Left lung (tissue), 10 donors: ENCODE results near the gene CAPN13. TPM values are rescaled to one million over a fixed set of nuclear protein-coding genes. Genes with fewer than 3 reads are reported as not detected.

Experiments used
- ATAC-seq: fragments of 200-7000 bp; cut with Tn5 transposase; one replicate; pipeline ENCODE4 v1.9.1; 2020; ENCODE audit warnings: moderate library complexity
- DNase-seq, 4 donors: peaks; one replicate each; pipeline ENCODE4 v3.0.0-alpha.2; 2013 to 2020
- H3K27ac ChIP-seq, 2 donors: fragments of 200-600 bp; sonication (generic) in 1 of 2; one replicate each; pipeline versions ENCODE4 v1.5.0 to v1.8.0; 2020 to 2021
- H3K27me3 ChIP-seq, 2 donors: fragments of 200-600 bp; sonication (generic) in 1 of 2; one replicate each; pipeline versions ENCODE4 v1.5.0 to v1.8.0; 2020 to 2021
- H3K36me3 ChIP-seq, 2 donors: fragments of 200-600 bp; sonication (generic) in 1 of 2; one replicate each; pipeline versions ENCODE4 v1.5.0 to v1.8.0; 2020 to 2021
- H3K4me1 ChIP-seq, 2 donors: fragments of 200-600 bp; one replicate each; pipeline ENCODE4 v1.8.0; 2021
- H3K4me3 ChIP-seq, 2 donors: fragments of 200-600 bp; sonication (generic) in 1 of 2; one replicate each; pipeline versions ENCODE4 v1.5.0 to v1.8.0; 2020 to 2021; ENCODE audit warnings: mild to moderate bottlenecking in 1 of 2
- H3K9me3 ChIP-seq, 2 donors: fragments of 200-600 bp; sonication (generic) in 1 of 2; one replicate each; pipeline versions ENCODE4 v1.5.0 to v1.8.0; 2020 to 2021
- CTCF ChIP-seq, 2 donors: fragments of 200-600 bp; sonication (generic) in 1 of 2; IDR thresholded peaks; one replicate each; pipeline versions ENCODE4 v1.5.0 to v1.8.0; 2021; ENCODE audit warnings: antibody characterized with exemption in 2 of 2
- intact Hi-C, 2 donors: fragments of 100-400 bp; cut with DNase I; formaldehyde crosslinking; loops; one replicate each; pipeline versions ENCODE4 v1.11.2 to v1.14.2; 2022
- polyA plus RNA-seq, 6 donors: library from polyadenylated mRNA; unstranded; fragments of 120-200 nt; gene quantifications; one replicate each; pipeline ENCODE4 v1.2.1, GENCODE V29; 2013; ENCODE audit not compliant: insufficient read length in 6 of 6
- total RNA-seq, 2 donors: library from RNA; stranded (reverse); fragmentation: NEBNext Ultra II Directional; extraction: Animal tissue kit (Norgen Biotek cat#: 25700); gene quantifications; one replicate each; pipeline ENCODE4 v1.2.1, GENCODE V29; 2021
- donor health status: DM: no; HTN: yes; CAD: no.
- donor health status: DM: no; HTN: no; CAD: no.

Gene CAPN13
- total and polyA plus RNA-seq, 8 donors, result 1.1 to 14.9 (median 1.5) TPM

- Histone ChIP-seq H3K4me3 (no peak overlapping the region), H3K27me3 (peaks cover 0 to 4% of the 10 kb centered on the region in 2 donors), H3K27ac (no peak overlapping the region), H3K9me3 (no peaks in the 10 kb centered on the region), H3K36me3 (no peaks in the 10 kb centered on the region), H3K4me1 (no peaks in the 10 kb centered on the region)
- no peak for TF ChIP-seq CTCF (IDR thresholded peaks at IDR 0.05)
- ATAC-seq, result no peak
- intact Hi-C loops, result no loop called here
- no peak for DNase-seq
Measured at GRCh38 chr2:30790879-30791278, 16.4 kb downstream of the CAPN13 start.

DNA sequence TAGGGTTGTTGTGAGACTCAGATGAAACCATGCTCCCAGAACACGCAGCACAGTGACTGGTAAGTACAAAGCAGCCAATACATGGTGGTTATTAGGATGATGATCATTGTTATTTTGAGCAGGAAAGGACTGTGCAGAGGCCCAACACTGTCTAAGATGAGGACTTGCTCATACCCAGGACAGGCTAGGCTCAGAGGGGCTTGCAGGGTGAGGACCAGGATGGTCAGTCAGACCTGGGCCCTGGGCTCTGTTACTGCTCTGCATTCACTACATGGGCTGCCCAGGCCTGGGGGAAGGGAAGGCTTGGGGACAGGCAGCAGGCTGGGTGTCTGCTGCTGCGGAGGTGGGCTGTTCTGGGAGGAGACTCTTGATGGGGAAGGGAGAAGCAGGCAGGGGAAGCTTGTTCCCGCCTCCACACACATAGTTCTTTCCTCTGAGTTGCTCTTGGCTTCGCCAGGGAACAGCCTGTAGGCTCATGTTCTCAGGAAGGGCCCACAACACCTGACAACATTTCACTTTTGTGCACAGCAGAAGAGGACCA lies 17.5 kb downstream of the CAPN13 start:
- no peaks in the 10 kb centered on the region for H3K36me3 ChIP-seq
- intact Hi-C loops, result no loop called here
- H3K4me3 ChIP-seq, result no peak overlapping the region
- no peak overlapping the region for H3K27ac ChIP-seq
- no peak for DNase-seq
- no peaks in the 10 kb centered on the region for H3K9me3 ChIP-seq
- no peak for TF ChIP-seq CTCF (IDR thresholded peaks at IDR 0.05)
- H3K4me1 ChIP-seq, result no peaks in the 10 kb centered on the region
- no peak for ATAC-seq
- H3K27me3 ChIP-seq, result peaks cover 0 to 4% of the 10 kb centered on the region in 2 donors

DNA sequence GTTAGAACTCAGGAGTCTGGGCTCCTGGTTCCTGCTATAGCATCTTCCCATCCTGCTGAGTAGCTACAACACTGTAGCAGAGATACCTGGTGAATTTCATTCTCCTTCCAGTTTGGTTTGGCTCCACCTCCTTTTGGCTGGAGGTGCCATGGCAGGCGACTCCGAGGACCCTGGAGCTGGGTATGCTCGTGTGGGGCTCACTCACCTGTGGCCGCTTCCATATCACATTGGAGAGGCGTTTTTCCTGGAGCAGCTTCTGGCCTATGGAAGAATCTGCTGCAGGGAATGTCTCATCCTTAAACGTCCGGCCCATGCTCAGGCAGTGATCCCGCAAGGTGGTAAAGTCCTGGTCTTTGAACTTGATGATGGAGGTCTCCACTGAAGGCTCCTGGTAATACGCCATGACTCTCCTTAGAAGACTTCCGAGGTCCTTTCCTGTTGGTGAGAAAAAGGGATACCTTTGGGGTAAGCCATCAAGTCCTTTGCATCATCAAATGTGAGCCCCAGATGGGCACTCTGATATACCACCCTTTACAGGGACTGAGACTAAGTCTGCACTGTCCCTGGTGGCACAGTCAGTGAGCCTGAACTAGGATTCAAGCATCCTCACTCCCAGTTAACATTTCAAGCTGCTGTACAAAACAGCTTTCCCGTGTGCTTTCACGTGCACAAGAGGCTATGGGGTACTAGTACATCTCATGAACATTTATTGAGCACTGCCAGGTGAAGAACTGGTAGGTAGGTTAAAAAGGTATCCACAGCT lies 20.1 kb downstream of the CAPN13 start:
- TF ChIP-seq CTCF (IDR thresholded peaks at IDR 0.05), result no peak
- no peaks in the 10 kb centered on the region for H3K9me3 ChIP-seq
- no peaks in the 10 kb centered on the region for H3K36me3 ChIP-seq
- no peak overlapping the region for H3K4me3 ChIP-seq
- intact Hi-C loops, result no loop called here
- H3K4me1 ChIP-seq, result no peaks in the 10 kb centered on the region
- no peak for ATAC-seq
- no peak for DNase-seq
- H3K27ac ChIP-seq, result no peak overlapping the region
- H3K27me3 ChIP-seq, result peaks cover 0 to 8% of the 10 kb centered on the region in 2 donors

- no peak for DNase-seq
- no peaks in the 10 kb centered on the region for H3K9me3 ChIP-seq
- no peaks in the 10 kb centered on the region for H3K4me1 ChIP-seq
- no peak overlapping the region for H3K27ac ChIP-seq
- no peaks in the 10 kb centered on the region for H3K36me3 ChIP-seq
- H3K27me3 ChIP-seq, result peaks cover 0 to 8% of the 10 kb centered on the region in 2 donors
- TF ChIP-seq CTCF (IDR thresholded peaks at IDR 0.05), result no peak
- intact Hi-C loops, result no loop called here
- H3K4me3 ChIP-seq, result no peak overlapping the region
- no peak for ATAC-seq
Measured at GRCh38 chr2:30784682-30785081, 22.6 kb downstream of the CAPN13 start.

DNA sequence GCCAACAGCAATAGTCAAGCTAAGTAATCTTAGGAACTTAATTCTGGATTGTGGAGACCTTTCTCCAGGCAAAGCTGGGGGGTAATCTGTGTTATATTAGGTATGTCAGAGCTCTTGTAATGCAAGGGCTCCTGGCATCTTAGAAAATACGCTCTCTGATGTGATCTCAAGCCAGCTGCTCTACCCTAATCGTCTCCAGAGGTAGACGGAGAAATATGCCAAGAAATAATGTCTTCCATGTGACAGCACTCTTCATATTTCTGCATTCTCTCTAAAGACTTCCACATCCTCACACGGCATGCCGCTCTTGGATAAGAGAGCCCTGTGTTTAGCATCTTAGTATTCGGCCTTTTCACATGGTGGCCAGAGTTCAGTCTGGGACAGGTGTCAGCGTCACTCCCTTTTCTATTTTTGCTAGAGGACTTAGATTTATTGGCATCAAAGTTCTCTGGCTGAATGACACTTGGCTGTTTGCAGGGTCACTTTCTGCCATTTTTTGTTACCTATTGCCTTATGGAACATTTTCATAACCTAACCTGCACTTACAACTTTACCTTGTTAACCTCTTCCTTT lies 25.2 kb downstream of the CAPN13 start:
- Histone ChIP-seq H3K27ac (no peak overlapping the region), H3K36me3 (no peaks in the 10 kb centered on the region), H3K9me3 (no peaks in the 10 kb centered on the region), H3K4me3 (no peak overlapping the region), H3K27me3 (peaks cover 0 to 8% of the 10 kb centered on the region in 2 donors), H3K4me1 (no peaks in the 10 kb centered on the region)
- TF ChIP-seq CTCF (IDR thresholded peaks at IDR 0.05), result no peak
- no peak for DNase-seq
- intact Hi-C loops, result no loop called here
- no peak for ATAC-seq
